CD8-positive, alpha-beta memory T cell (primary cell): ENCODE data around the gene ZNF799. TPM values are rescaled to one million over a fixed set of nuclear protein-coding genes. Genes with fewer than 3 reads are reported as not detected.
"Not testable (repeated sequence)": the region's sequence is repeated elsewhere in the genome, so short reads cannot be mapped to it uniquely, and the experiment has no call there.

Experiments used
- CTCF ChIA-PET: fragments of 350-600 bp; sonication (Branson Sonifier 250); formaldehyde crosslinking; loops from one replicate; lab custom pipeline; 2021; ENCODE audit warnings: antibody characterized with exemption; lab: Charles Lee
- POLR2A ChIA-PET: fragments of 350-600 bp; sonication (Branson Sonifier 250); formaldehyde crosslinking; loops from one replicate; lab custom pipeline; 2021; ENCODE audit warnings: antibody characterized with exemption; lab: Charles Lee
- DNase-seq, 5 donors: peaks; one replicate each; pipeline versions ENCODE4 v3.0.0 to v3.0.0-alpha.2; 2020 to 2022; ENCODE audit warnings: mixed read lengths in 1 of 5
- H3K27ac ChIP-seq: one replicate; pipeline ENCODE4 v1.7.0; 2013; ENCODE audit warnings: low read depth, mild to moderate bottlenecking, low read length, moderate library complexity
- H3K27me3 ChIP-seq: 2 replicates; pipeline ENCODE4 v1.7.0; 2013; ENCODE audit warnings: low read length, mild to moderate bottlenecking; ENCODE audit not compliant: insufficient read depth, poor library complexity, severe bottlenecking
- H3K36me3 ChIP-seq: 2 replicates; pipeline ENCODE4 v1.7.0; 2013; ENCODE audit warnings: mild to moderate bottlenecking, low read length, moderate library complexity; ENCODE audit not compliant: insufficient read depth
- H3K4me1 ChIP-seq: 2 replicates; pipeline ENCODE4 v1.7.0; 2013; ENCODE audit warnings: mild to moderate bottlenecking, low read length, moderate library complexity; ENCODE audit not compliant: insufficient read depth
- H3K4me3 ChIP-seq: 2 replicates; pipeline ENCODE4 v1.7.0; 2013; ENCODE audit warnings: mild to moderate bottlenecking, low read length
- H3K9me3 ChIP-seq: 2 replicates; pipeline ENCODE4 v1.7.0; 2013; ENCODE audit warnings: mild to moderate bottlenecking, low read length
- H3K27ac Mint-ChIP-seq, 8 donors: one replicate each; pipeline ENCODE4 v1.8.0; 2020 to 2021; ENCODE audit warnings: mixed read lengths in 8 of 8, mild to moderate bottlenecking in 6 of 8, inconsistent platforms in 3 of 8, moderate library complexity in 3 of 8
- H3K27me3 Mint-ChIP-seq, 2 donors: one replicate each; pipeline ENCODE4 v1.8.0; 2020 to 2021; ENCODE audit warnings: mixed read lengths in 2 of 2, mild to moderate bottlenecking in 1 of 2, moderate library complexity in 1 of 2
- H3K36me3 Mint-ChIP-seq, 3 donors: one replicate each; pipeline ENCODE4 v1.8.0; 2020 to 2021; ENCODE audit warnings: mixed read lengths in 3 of 3, inconsistent platforms in 1 of 3, mild to moderate bottlenecking in 1 of 3
- H3K4me1 Mint-ChIP-seq, 3 donors: one replicate each; pipeline ENCODE4 v1.8.0; 2020 to 2021; ENCODE audit warnings: mixed read lengths in 3 of 3, inconsistent platforms in 1 of 3, mild to moderate bottlenecking in 1 of 3
- H3K4me3 Mint-ChIP-seq, 7 donors: one replicate each; pipeline ENCODE4 v1.8.0; 2020 to 2021; ENCODE audit warnings: mixed read lengths in 7 of 7, mild to moderate bottlenecking in 6 of 7, moderate library complexity in 4 of 7, inconsistent platforms in 2 of 7
- H3K9me3 Mint-ChIP-seq, 5 donors: one replicate each; pipeline ENCODE4 v1.8.0; 2020 to 2022; ENCODE audit warnings: mixed read lengths in 5 of 5, mild to moderate bottlenecking in 3 of 5, moderate library complexity in 2 of 5, inconsistent platforms in 1 of 5
- polyA plus RNA-seq: library from polyadenylated mRNA; unstranded; fragments of 300-500 nt; fragmentation: Illumina TruSeq; gene quantifications from one replicate; pipeline ENCODE4 v1.2.3, GENCODE V29; 2021
- total RNA-seq, 2 experiments: library from RNA; stranded (reverse); gene quantifications; one replicate each; pipeline ENCODE4 v1.2.3, GENCODE V29; 2021

Gene ZNF799
- total and polyA plus RNA-seq, 3 experiments from 2014 or later, result 3.6 to 7.2 (median 3.6) TPM

DNA sequence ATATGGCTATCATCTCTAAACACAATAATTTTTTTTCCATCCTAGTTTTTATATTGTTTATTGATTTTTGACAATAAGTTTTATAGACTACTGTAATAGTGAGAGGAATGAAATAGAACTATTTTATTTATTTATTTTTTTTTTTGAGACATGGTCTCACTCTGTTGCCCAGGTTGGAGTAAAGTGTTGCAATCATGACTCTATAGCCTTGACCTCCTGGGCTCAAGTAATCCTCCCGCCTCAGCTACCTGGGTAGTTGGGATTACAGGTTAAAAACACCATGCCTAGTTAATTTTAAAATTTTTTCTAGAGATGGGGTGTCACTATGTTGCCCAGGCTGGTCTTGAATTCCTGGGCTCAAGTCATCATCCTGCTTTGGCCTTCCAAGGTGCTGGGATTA, 27.0 kb downstream of the ZNF799 start:
- peaks cover 19 to 42% (median 32%) of the 10 kb centered on the region in 5 donors for H3K9me3 Mint-ChIP-seq
- CTCF ChIA-PET, result no interaction called here

GRCh38 chr19:12365236-12366162, 35.6 kb downstream of the ZNF799 start, which contains the start of gene ZNF442:
TSS of gene ZNF442 (minus strand) at chr19:12365683. CDS start at chr19:12363631, 2,052 bp downstream.
- Histone ChIP-seq H3K4me3 (peak within 1 kb of the TSS; percentile 63), H3K4me1 (peaks cover 11% of the 10 kb centered on the region), H3K36me3 (no peaks in the 10 kb centered on the region), H3K27me3 (no peaks in the 10 kb centered on the region), H3K27ac (peak within 1 kb of the TSS; percentile 69), H3K9me3 (no peaks in the 10 kb centered on the region)
- Mint-ChIP-seq H3K4me1 (peaks cover 21 to 25% (median 22%) of the 10 kb centered on the region in 3 donors), H3K27me3 (no peaks in the 10 kb centered on the region), H3K27ac (peak within 1 kb of the TSS; percentile 50 to 92 (median 80)), H3K4me3 (peak within 1 kb of the TSS; percentile 87 to 97 (median 95)), H3K36me3 (peaks cover 0 to 8% (median 6%) of the 10 kb centered on the region in 3 donors), H3K9me3 (peaks cover 0 to 6% (median 0%) of the 10 kb centered on the region in 5 donors)
- peak; percentile 57 to 87 (median 76) for DNase-seq
- ChIA-PET POLR2A (interaction anchor here (0.5 to 2.0 kb wide), 7 partner anchors 32 to 442 kb away, joined by 3 to 18 read pairs (median 3); partner anchors contain the start of gene ZNF563), CTCF (interaction anchor here (0.9 to 1.2 kb wide), 3 partner anchors 32 to 441 kb away, joined by 3 to 6 read pairs (median 3); partner anchors contain the start of genes ZNF136, ZNF563 and ZNF700)

More for the DNA sequence above, 27.0 kb downstream of the ZNF799 start:
- Mint-ChIP-seq H3K36me3 (peaks cover 2 to 30% (median 4%) of the 10 kb centered on the region in 3 donors), H3K4me3 (no peak overlapping the region), H3K27ac (no peak overlapping the region), H3K4me1 (no peaks in the 10 kb centered on the region), H3K27me3 (no peaks in the 10 kb centered on the region)
- Histone ChIP-seq H3K27me3 (no peaks in the 10 kb centered on the region), H3K27ac (no peak overlapping the region), H3K9me3 (peaks cover 5% of the 10 kb centered on the region), H3K36me3 (no peaks in the 10 kb centered on the region), H3K4me1 (no peaks in the 10 kb centered on the region), H3K4me3 (no peak overlapping the region)
- DNase-seq, result no peak
- POLR2A ChIA-PET, result interaction anchor here (0.6 kb wide), 1 partner anchor 11 kb away, joined by 6 read pairs; no protein-coding TSS in a partner anchor

GRCh38 chr19:12364391-12365235, 36.5 kb downstream of the ZNF799 start:
- Histone ChIP-seq H3K27ac (peak overlapping the region; percentile 69), H3K27me3 (no peaks in the 10 kb centered on the region), H3K9me3 (no peaks in the 10 kb centered on the region), H3K4me3 (peak overlapping the region; percentile 63), H3K4me1 (peaks cover 11% of the 10 kb centered on the region), H3K36me3 (no peaks in the 10 kb centered on the region)
- peaks cover 21 to 25% (median 22%) of the 10 kb centered on the region in 3 donors for H3K4me1 Mint-ChIP-seq
- peak in 2 of 5 donors; percentile 0 to 7 for DNase-seq
- H3K9me3 Mint-ChIP-seq, result peaks cover 0 to 6% (median 1%) of the 10 kb centered on the region in 5 donors
- CTCF ChIA-PET, result interaction anchor here (0.9 to 1.2 kb wide), 3 partner anchors 31 to 440 kb away, joined by 3 to 6 read pairs (median 3); partner anchors contain the start of genes ZNF136, ZNF563 and ZNF700
- peaks cover 0 to 8% (median 6%) of the 10 kb centered on the region in 3 donors for H3K36me3 Mint-ChIP-seq
- H3K27ac Mint-ChIP-seq, result peak overlapping the region in 6 of 8 donors; percentile 50 to 88 (median 74)
- no peaks in the 10 kb centered on the region for H3K27me3 Mint-ChIP-seq
- H3K4me3 Mint-ChIP-seq, result peak overlapping the region; percentile 87 to 96 (median 94)
- POLR2A ChIA-PET, result interaction anchor here (0.5 to 2.0 kb wide), 6 partner anchors 32 to 441 kb away, joined by 3 to 18 read pairs (median 3); partner anchors contain the start of gene ZNF563

DNA sequence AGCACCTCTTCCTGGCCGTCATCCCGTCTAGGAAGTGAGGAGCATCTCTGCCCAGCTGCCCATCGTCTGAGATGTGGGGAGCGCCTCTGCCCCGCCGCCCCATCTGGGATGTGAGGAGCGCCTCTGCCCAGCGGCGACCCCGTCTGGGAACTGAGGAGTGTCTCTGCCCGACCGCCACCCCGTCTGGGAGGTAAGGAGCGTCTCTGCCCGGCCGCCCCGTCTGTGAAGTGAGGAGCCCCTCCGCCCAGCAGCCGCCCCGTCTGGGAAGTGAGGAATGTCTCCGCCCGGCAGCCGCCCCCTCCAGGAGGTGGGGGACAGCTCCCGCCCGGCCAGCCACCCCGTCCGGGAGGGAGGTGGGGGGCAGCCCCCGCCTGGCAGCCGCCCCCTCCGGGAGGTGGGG, 38.8 kb downstream of the ZNF799 start:
- POLR2A ChIA-PET, H3K27me3 ChIP-seq, H3K27me3 Mint-ChIP-seq, CTCF ChIA-PET, H3K9me3 ChIP-seq, H3K36me3 ChIP-seq, H3K27ac Mint-ChIP-seq, H3K4me3 ChIP-seq, DNase-seq, H3K27ac ChIP-seq: not testable (repeated sequence)
- H3K4me1 ChIP-seq, result peaks cover 11% of the 10 kb centered on the region
- peaks cover 21 to 25% (median 22%) of the 10 kb centered on the region in 3 donors for H3K4me1 Mint-ChIP-seq
- H3K9me3 Mint-ChIP-seq, result peaks cover 0 to 21% (median 4%) of the 10 kb centered on the region in 5 donors
- peak overlapping the region in 1 of 7 donors; percentile 6 for H3K4me3 Mint-ChIP-seq
- peaks cover 1 to 24% (median 6%) of the 10 kb centered on the region in 3 donors for H3K36me3 Mint-ChIP-seq

DNA sequence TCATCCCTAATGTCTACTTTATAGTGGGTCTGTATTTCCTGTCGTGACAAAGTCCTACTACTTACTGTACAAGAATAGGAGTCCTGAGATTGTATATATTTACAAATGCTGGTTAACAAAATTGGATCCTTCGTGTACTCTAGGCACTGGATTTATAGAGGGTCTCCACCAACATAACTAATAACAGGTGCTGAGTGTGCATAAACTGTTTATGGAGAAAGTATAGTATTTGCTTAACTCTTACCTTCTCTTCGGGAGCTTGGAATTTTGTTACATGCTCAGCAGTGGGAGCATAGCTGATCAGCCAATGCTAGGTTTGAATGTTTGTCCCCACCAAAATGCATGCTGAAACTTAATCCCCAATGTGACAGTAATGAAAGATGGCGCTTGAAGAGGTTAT, 47.7 kb downstream of the ZNF799 start:
- Histone ChIP-seq H3K4me1 (no peaks in the 10 kb centered on the region), H3K9me3 (peaks cover 31% of the 10 kb centered on the region), H3K4me3 (no peak overlapping the region), H3K36me3 (peaks cover 5% of the 10 kb centered on the region), H3K27ac (no peak overlapping the region), H3K27me3 (no peaks in the 10 kb centered on the region)
- no peak for DNase-seq
- CTCF ChIA-PET, result no interaction called here
- Mint-ChIP-seq H3K27me3 (no peaks in the 10 kb centered on the region), H3K9me3 (peaks cover 34 to 86% (median 62%) of the 10 kb centered on the region in 5 donors), H3K4me1 (no peaks in the 10 kb centered on the region), H3K27ac (no peak overlapping the region), H3K4me3 (no peak overlapping the region), H3K36me3 (peaks cover 16 to 74% (median 50%) of the 10 kb centered on the region in 3 donors)
- POLR2A ChIA-PET, result no interaction called here

- peaks cover 34 to 84% (median 72%) of the 10 kb centered on the region in 5 donors for H3K9me3 Mint-ChIP-seq
- Histone ChIP-seq H3K9me3 (peaks cover 32% of the 10 kb centered on the region), H3K4me1 (no peaks in the 10 kb centered on the region), H3K4me3 (no peak overlapping the region), H3K36me3 (peaks cover 5% of the 10 kb centered on the region), H3K27me3 (no peaks in the 10 kb centered on the region), H3K27ac (no peak overlapping the region)
- no peaks in the 10 kb centered on the region for H3K4me1 Mint-ChIP-seq
- POLR2A ChIA-PET, result no interaction called here
- H3K4me3 Mint-ChIP-seq, result no peak overlapping the region
- no peak for DNase-seq
- H3K27ac Mint-ChIP-seq, result no peak overlapping the region
- no peaks in the 10 kb centered on the region for H3K27me3 Mint-ChIP-seq
- peaks cover 14 to 76% (median 47%) of the 10 kb centered on the region in 3 donors for H3K36me3 Mint-ChIP-seq
- CTCF ChIA-PET, result no interaction called here
Measured at GRCh38 chr19:12350890-12351197, 50.2 kb downstream of the ZNF799 start.

DNA sequence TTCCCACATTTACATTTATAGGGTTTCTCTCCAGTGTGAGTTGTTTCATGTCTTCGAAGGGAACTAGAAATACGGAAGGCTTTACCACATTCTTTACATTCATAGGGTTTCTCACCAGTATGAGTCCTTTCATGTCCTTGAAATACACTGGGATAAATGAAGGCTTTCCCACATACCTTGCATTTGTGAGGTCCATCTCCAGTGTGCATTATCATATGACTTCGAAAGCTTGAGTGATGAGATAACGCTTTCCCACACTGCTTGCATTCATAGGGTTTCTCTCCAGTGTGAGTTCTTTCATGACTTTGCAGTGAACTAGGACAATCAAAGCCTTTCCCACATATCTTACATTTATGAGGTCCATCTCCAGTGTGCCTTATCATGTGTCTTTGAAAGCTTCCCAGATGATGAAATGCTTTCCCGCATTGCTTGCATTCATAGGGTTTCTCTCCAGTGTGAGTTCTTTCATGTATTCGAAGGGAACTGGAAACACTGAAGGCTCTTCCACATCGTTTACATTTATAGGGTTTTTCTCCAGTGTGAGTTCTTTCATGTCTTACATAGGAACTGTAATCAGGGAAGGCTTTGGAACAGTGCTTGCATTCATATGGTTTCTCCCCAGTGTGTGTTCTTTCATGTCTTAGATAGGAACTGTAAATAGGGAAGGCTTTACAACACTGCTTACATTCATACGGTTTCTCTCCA, 50.7 kb downstream of the ZNF799 start:
- H3K4me3 ChIP-seq, result no peak overlapping the region
- H3K4me1 ChIP-seq, result no peaks in the 10 kb centered on the region
- H3K4me3 Mint-ChIP-seq, result no peak overlapping the region
- peaks cover 34 to 86% (median 75%) of the 10 kb centered on the region in 5 donors for H3K9me3 Mint-ChIP-seq
- H3K4me1 Mint-ChIP-seq, result no peaks in the 10 kb centered on the region
- POLR2A ChIA-PET, result no interaction called here
- peaks cover 32% of the 10 kb centered on the region for H3K9me3 ChIP-seq
- peaks cover 14 to 79% (median 47%) of the 10 kb centered on the region in 3 donors for H3K36me3 Mint-ChIP-seq
- no peaks in the 10 kb centered on the region for H3K27me3 Mint-ChIP-seq
- DNase-seq, result no peak
- H3K27ac ChIP-seq, result no peak overlapping the region
- no peak overlapping the region for H3K27ac Mint-ChIP-seq
- H3K27me3 ChIP-seq, result no peaks in the 10 kb centered on the region
- H3K36me3 ChIP-seq, result peaks cover 5% of the 10 kb centered on the region
- CTCF ChIA-PET, result no interaction called here
